Retinal pigment epithelial cell (primary cell): ENCODE results near the gene FBXW4.

Experiments
- DNase-seq: peaks from one replicate; pipeline ENCODE4 v3.0.0-alpha.2; 2010; ENCODE audit warnings: low read depth
- H3K4me3 ChIP-seq: 2 replicates; pipeline ENCODE4 v1.5.1; 2011; ENCODE audit warnings: mild to moderate bottlenecking, low read length, control low read depth, moderate library complexity
- TF ChIP-seq, protein P1 (sequence below): conservative IDR thresholded peaks from 2 replicates; pipeline ENCODE4 v1.5.1; 2011; ENCODE audit warnings: low read depth, low read length, control low read depth, inconsistent platforms

The FBXW4 gene

DNA sequence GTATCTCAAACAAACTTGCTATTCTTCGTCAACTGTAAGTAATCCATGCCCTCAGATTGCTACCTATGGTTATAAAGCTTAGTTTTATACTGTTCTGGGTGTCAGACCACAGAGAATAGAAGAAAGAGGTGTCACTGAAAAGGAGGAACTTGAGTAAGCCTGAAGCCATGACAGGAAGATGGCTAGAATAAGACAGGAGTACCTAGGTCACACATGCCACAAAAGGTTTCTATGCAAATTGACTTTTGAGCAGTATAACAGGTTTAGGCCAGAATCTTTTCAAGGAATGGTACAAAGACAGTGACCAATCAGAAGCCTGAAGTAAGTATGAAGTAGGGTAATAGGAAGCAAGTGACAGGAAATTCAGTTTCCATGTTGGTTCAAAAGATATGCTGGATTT lies 23.5 kb downstream of the FBXW4 start:
- TF ChIP-seq, protein P1, sequence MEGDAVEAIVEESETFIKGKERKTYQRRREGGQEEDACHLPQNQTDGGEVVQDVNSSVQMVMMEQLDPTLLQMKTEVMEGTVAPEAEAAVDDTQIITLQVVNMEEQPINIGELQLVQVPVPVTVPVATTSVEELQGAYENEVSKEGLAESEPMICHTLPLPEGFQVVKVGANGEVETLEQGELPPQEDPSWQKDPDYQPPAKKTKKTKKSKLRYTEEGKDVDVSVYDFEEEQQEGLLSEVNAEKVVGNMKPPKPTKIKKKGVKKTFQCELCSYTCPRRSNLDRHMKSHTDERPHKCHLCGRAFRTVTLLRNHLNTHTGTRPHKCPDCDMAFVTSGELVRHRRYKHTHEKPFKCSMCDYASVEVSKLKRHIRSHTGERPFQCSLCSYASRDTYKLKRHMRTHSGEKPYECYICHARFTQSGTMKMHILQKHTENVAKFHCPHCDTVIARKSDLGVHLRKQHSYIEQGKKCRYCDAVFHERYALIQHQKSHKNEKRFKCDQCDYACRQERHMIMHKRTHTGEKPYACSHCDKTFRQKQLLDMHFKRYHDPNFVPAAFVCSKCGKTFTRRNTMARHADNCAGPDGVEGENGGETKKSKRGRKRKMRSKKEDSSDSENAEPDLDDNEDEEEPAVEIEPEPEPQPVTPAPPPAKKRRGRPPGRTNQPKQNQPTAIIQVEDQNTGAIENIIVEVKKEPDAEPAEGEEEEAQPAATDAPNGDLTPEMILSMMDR, result no peak
- DNase-seq, result no peak
- no peak overlapping the region for H3K4me3 ChIP-seq

DNA sequence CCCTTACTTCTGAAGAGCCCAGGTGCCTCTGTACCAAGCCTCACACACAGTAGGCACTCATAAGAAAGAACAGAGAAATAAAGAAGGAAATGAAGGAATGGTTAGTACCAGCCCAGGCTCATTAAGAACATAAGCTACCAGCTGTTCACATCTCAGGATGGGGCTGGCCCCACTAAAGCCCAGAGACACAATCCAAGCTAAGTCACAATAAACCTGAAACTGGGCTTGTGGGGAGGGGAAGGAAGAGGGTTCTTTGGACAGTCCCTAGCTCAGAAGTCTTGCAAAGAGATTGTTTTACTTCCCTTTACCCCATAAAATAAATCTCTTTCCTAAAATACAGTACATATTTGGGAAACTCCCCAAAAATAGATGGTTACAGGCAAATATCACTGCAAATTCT lies 24.3 kb downstream of the FBXW4 start:
- DNase-seq, result no peak
- TF ChIP-seq, protein P1, result no peak
- H3K4me3 ChIP-seq, result no peak overlapping the region

DNA sequence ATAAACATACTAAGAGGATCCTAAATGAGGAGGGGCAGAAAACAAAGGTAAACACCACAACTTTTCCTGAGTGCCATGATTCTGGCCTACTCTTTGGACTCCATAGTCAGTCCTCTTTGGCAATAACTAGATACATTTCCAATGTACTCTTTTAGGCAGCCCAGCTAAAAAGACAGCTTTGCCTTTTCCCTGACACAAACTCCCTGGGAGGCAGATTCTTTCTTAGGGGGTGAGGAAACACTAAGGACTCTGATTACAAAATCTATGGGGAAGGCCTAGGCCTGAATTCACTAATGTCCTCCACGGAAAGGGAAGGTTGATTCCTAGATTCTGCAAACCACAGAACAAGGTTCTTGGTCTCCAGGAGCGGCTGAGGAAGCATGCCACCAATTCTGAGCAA lies 25.8 kb downstream of the FBXW4 start:
- no peak overlapping the region for H3K4me3 ChIP-seq
- TF ChIP-seq, protein P1, result no peak
- DNase-seq, result no peak

DNA sequence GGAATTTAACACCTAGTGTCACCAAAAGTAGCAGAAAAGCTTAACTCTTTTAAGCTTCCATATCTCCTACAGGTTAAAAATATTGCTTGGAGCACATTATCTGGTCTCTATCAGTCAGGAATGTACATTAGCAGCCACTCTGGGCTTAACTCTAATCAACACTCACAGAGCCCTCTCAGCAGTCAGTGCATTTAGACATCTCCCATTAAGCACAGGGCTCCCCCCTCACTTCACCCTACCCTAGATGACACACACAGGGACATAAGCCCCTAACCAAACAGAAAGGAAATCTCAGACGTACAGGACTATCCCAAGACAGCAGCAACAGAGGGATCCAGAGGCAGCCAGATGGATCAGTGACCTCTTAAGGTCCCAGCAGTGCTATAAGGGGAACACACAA lies 26.4 kb downstream of the FBXW4 start:
- TF ChIP-seq, protein P1, result no peak
- H3K4me3 ChIP-seq, result no peak overlapping the region
- DNase-seq, result no peak

DNA sequence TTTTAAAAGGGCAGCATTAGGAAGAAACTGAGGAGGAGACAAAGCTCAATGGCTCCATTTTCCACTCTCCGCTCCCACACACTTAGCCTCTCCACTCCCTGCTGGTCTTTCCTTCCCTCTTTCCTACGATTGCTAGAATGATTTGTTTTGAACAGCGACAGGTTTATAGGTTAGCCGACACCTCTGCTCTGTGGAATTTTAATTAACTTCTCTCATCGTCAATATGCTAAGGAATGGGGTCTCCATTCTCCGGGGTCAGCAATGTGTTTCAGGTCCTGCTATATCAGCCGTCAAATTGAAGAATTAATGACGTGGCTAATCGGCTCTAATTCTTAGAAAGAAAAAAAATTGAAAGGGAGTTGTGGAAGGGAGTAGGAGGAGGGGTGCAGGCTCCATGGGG lies 28.9 kb downstream of the FBXW4 start:
- TF ChIP-seq, protein P1, result no peak
- DNase-seq, result no peak
- H3K4me3 ChIP-seq, result no peak overlapping the region

- H3K4me3 ChIP-seq, result no peak overlapping the region
- TF ChIP-seq, protein P1, result no peak
- no peak for DNase-seq
Observed at GRCh38 chr10:101663097-101663496, 31.9 kb downstream of the FBXW4 start.

- no peak for DNase-seq
- no peak overlapping the region for H3K4me3 ChIP-seq
- TF ChIP-seq, protein P1, result no peak
Observed at GRCh38 chr10:101660256-101660655, 34.7 kb downstream of the FBXW4 start.
